ENCODE results near the gene PSRC1. TPM values are rescaled to one million over a fixed set of nuclear protein-coding genes. Genes with fewer than 3 reads are reported as not detected.
A peak's percentile ranks its signal among the peaks of the same experiment; 100 is the strongest.
"Not testable (repeated sequence)": the region's sequence is repeated elsewhere in the genome, so short reads cannot be mapped to it uniquely, and the experiment has no call there.

Gene PSRC1
- total RNA-seq, 1 experiment from 2014 or later: 68.4 TPM

DNA sequence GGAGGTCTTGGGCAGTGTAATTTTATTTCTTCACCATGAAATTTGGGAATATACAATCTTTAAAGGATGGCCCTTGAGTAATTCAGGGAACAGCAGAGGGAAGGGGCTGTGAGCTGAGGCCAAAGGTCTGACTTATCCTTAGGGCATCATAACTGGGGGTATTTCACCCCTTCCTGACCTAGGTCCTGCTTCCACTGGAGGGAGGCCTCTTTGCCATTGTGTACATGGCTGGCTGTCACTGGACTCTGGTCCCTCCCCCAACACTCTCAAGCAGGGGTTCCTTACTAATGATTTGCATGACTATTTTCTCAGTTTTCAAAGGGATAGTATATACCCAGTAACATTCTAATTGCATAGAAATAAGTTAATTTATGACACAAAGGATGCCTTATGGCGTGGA is 7.2 kb upstream of the PSRC1 start:
- TF ChIP-seq, protein P1, sequence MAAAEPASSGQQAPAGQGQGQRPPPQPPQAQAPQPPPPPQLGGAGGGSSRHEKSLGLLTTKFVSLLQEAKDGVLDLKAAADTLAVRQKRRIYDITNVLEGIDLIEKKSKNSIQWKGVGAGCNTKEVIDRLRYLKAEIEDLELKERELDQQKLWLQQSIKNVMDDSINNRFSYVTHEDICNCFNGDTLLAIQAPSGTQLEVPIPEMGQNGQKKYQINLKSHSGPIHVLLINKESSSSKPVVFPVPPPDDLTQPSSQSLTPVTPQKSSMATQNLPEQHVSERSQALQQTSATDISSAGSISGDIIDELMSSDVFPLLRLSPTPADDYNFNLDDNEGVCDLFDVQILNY (CRISPR knock-in tag; IDR thresholded peaks at IDR 0.05): no peak
- TF ChIP-seq HMGA2 (CRISPR knock-in tag; IDR thresholded peaks at IDR 0.05): no peak
- no peak for TF ChIP-seq ZNF263 (CRISPR knock-in tag; IDR thresholded peaks at IDR 0.05; ENCODE audit: low read depth)
- TF ChIP-seq, protein P2, sequence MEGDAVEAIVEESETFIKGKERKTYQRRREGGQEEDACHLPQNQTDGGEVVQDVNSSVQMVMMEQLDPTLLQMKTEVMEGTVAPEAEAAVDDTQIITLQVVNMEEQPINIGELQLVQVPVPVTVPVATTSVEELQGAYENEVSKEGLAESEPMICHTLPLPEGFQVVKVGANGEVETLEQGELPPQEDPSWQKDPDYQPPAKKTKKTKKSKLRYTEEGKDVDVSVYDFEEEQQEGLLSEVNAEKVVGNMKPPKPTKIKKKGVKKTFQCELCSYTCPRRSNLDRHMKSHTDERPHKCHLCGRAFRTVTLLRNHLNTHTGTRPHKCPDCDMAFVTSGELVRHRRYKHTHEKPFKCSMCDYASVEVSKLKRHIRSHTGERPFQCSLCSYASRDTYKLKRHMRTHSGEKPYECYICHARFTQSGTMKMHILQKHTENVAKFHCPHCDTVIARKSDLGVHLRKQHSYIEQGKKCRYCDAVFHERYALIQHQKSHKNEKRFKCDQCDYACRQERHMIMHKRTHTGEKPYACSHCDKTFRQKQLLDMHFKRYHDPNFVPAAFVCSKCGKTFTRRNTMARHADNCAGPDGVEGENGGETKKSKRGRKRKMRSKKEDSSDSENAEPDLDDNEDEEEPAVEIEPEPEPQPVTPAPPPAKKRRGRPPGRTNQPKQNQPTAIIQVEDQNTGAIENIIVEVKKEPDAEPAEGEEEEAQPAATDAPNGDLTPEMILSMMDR (IDR thresholded peaks at IDR 0.05): no peak
- no peak for TF ChIP-seq FOXP1 (CRISPR knock-in tag; IDR thresholded peaks at IDR 0.05; ENCODE audit: borderline replicate concordance)
- no peak for TF ChIP-seq GTF2I (CRISPR knock-in tag; conservative IDR thresholded peaks at IDR 0.05)
- TF ChIP-seq, protein P3, sequence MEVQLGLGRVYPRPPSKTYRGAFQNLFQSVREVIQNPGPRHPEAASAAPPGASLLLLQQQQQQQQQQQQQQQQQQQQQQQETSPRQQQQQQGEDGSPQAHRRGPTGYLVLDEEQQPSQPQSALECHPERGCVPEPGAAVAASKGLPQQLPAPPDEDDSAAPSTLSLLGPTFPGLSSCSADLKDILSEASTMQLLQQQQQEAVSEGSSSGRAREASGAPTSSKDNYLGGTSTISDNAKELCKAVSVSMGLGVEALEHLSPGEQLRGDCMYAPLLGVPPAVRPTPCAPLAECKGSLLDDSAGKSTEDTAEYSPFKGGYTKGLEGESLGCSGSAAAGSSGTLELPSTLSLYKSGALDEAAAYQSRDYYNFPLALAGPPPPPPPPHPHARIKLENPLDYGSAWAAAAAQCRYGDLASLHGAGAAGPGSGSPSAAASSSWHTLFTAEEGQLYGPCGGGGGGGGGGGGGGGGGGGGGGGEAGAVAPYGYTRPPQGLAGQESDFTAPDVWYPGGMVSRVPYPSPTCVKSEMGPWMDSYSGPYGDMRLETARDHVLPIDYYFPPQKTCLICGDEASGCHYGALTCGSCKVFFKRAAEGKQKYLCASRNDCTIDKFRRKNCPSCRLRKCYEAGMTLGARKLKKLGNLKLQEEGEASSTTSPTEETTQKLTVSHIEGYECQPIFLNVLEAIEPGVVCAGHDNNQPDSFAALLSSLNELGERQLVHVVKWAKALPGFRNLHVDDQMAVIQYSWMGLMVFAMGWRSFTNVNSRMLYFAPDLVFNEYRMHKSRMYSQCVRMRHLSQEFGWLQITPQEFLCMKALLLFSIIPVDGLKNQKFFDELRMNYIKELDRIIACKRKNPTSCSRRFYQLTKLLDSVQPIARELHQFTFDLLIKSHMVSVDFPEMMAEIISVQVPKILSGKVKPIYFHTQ (CRISPR knock-in tag; IDR thresholded peaks at IDR 0.05): no peak
- no peak for TF ChIP-seq IRF2 (CRISPR knock-in tag; IDR thresholded peaks at IDR 0.05; ENCODE audit: borderline replicate concordance, low read depth)
- TF ChIP-seq, protein P4, sequence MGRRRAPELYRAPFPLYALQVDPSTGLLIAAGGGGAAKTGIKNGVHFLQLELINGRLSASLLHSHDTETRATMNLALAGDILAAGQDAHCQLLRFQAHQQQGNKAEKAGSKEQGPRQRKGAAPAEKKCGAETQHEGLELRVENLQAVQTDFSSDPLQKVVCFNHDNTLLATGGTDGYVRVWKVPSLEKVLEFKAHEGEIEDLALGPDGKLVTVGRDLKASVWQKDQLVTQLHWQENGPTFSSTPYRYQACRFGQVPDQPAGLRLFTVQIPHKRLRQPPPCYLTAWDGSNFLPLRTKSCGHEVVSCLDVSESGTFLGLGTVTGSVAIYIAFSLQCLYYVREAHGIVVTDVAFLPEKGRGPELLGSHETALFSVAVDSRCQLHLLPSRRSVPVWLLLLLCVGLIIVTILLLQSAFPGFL (CRISPR knock-in tag; IDR thresholded peaks at IDR 0.05; ENCODE audit: borderline replicate concordance): no peak
- TF ChIP-seq ZNF232 (CRISPR knock-in tag; IDR thresholded peaks at IDR 0.05): no peak
- no peak for TF ChIP-seq ETV6 (CRISPR knock-in tag; IDR thresholded peaks at IDR 0.05)
- TF ChIP-seq TP53 (CRISPR knock-in tag; IDR thresholded peaks at IDR 0.05): no peak
- Mint-ChIP-seq H3K9me3 (peaks cover 4% of the 10 kb centered on the region; the same call in 1 of the 2 replicates), H3K36me3 (no peaks in the 10 kb centered on the region)

DNA sequence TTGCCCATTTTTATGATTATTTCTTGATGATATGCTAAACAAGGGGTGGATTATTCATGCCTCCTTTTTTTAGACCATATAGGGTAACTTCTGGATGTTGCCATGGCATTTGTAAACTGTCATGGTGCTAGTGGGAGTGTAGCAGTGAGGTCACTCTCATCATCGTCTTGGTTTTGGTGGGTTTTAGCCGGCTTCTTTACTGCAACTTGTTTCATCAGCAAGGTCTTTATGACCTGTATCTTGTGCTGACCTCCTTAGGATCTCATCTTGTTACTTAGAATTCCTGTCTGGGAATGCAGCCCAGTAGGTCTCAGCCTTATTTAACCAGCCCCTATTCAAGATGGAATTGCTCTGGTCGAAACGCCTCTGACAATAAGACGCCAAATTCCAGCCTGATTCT is 3.8 kb upstream of the PSRC1 start:
- DNase-seq (ENCODE audit: low spot score); H3K27me3 Mint-ChIP-seq (ENCODE audit: low read depth); POLR2A ChIA-PET; H3K9me3 Mint-ChIP-seq; H3K4me3 Mint-ChIP-seq; ATAC-seq; H3K27ac Mint-ChIP-seq; H3K36me3 Mint-ChIP-seq: not testable (repeated sequence)
- CTCF ChIA-PET: interaction anchor here (0.6 to 1.4 kb wide), 2 partner anchors 23 to 1210 kb away, joined by 4 read pairs; no protein-coding TSS in a partner anchor
- H3K4me1 Mint-ChIP-seq: peaks cover 38% of the 10 kb centered on the region

More for the DNA sequence above, 7.2 kb upstream of the PSRC1 start:
- no peak overlapping the region for H3K27ac Mint-ChIP-seq
- no peak overlapping the region for H3K4me3 Mint-ChIP-seq
- no peaks in the 10 kb centered on the region for H3K27me3 Mint-ChIP-seq (ENCODE audit: low read depth)
- no peak for ATAC-seq
- ChIA-PET POLR2A (no interaction called here), CTCF (no interaction called here)
- no peak for DNase-seq (ENCODE audit: low spot score)
- H3K4me1 Mint-ChIP-seq: peaks cover 20% of the 10 kb centered on the region

DNA sequence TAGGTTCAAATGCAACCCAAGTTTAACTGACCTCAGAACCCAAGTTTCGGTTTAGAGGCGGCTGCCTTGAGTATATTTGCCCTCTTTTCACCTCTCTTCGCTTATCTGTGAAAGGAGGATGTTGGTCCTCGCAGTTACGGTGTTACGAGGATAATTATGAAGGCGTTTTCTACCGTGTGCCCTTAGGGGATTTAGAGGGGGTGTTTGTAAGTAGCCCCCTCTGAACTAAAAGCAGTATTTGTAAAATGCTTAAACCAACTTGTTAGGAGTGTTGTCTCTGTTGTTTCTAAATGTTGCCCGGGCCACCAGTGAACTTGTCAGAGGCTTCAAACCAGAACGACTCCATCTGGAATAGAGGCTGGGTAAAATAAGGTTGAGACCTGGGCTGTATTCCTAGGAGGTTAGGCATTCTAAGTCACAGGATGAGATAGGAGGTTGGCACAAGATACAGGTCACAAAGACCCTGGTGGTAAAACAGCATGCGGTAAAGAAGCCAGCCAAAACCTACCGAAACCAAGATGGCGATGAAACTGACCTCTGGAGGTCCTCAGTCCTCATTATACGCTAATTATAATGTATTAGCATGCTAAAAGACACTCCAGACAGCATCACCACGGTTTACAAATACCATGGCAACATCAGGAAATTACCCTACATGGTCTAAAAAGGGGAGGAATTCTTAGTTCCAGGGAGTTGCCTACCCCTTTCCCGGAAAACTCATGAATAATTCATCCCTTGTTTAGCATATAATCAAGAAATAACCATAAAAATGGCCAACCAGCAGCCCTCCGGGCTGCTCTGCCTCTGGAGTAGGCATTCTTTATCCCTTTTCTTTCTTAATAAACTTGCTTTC is 1.0 kb upstream of the PSRC1 start:
- ATAC-seq: peak; percentile 10
- ChIA-PET POLR2A (interaction anchor here (0.7 to 2.6 kb wide), 2 partner anchors 7 to 114 kb away, joined by 3 to 21 read pairs; partner anchors contain the start of gene SORT1), CTCF (interaction anchor here (1.7 to 2.8 kb wide), 4 partner anchors 9 to 45 kb away, joined by 7 to 19 read pairs (median 13); no protein-coding TSS in a partner anchor)
- Mint-ChIP-seq H3K4me3 (peak overlapping the region; percentile 99), H3K27me3 (ENCODE audit: low read depth) (no peaks in the 10 kb centered on the region), H3K27ac (peak overlapping the region; percentile 97), H3K9me3 (peaks cover 4% of the 10 kb centered on the region; the same call in 1 of the 2 replicates), H3K4me1 (peaks cover 42% of the 10 kb centered on the region), H3K36me3 (peaks cover 20% of the 10 kb centered on the region)
- no peak for DNase-seq (ENCODE audit: low spot score)
- TF ChIP-seq, protein P5, sequence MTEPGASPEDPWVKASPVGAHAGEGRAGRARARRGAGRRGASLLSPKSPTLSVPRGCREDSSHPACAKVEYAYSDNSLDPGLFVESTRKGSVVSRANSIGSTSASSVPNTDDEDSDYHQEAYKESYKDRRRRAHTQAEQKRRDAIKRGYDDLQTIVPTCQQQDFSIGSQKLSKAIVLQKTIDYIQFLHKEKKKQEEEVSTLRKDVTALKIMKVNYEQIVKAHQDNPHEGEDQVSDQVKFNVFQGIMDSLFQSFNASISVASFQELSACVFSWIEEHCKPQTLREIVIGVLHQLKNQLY (CRISPR knock-in tag; IDR thresholded peaks at IDR 0.05): no peak
- TF ChIP-seq, protein P6, sequence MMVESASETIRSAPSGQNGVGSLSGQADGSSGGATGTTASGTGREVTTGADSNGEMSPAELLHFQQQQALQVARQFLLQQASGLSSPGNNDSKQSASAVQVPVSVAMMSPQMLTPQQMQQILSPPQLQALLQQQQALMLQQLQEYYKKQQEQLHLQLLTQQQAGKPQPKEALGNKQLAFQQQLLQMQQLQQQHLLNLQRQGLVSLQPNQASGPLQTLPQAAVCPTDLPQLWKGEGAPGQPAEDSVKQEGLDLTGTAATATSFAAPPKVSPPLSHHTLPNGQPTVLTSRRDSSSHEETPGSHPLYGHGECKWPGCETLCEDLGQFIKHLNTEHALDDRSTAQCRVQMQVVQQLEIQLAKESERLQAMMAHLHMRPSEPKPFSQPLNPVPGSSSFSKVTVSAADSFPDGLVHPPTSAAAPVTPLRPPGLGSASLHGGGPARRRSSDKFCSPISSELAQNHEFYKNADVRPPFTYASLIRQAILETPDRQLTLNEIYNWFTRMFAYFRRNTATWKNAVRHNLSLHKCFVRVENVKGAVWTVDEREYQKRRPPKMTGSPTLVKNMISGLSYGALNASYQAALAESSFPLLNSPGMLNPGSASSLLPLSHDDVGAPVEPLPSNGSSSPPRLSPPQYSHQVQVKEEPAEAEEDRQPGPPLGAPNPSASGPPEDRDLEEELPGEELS (CRISPR knock-in tag; IDR thresholded peaks at IDR 0.05): no peak
- TF ChIP-seq, protein P7, sequence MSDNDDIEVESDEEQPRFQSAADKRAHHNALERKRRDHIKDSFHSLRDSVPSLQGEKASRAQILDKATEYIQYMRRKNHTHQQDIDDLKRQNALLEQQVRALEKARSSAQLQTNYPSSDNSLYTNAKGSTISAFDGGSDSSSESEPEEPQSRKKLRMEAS (CRISPR knock-in tag; IDR thresholded peaks at IDR 0.05): no peak
- no peak for TF ChIP-seq NR3C1 (CRISPR knock-in tag; conservative IDR thresholded peaks at IDR 0.05; ENCODE audit: low read depth)
- TF ChIP-seq, protein P8, sequence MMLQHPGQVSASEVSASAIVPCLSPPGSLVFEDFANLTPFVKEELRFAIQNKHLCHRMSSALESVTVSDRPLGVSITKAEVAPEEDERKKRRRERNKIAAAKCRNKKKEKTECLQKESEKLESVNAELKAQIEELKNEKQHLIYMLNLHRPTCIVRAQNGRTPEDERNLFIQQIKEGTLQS (CRISPR knock-in tag; conservative IDR thresholded peaks at IDR 0.05): no peak
